ENCODE results near the gene GALNT18.

- TF ChIP-seq, protein P1, sequence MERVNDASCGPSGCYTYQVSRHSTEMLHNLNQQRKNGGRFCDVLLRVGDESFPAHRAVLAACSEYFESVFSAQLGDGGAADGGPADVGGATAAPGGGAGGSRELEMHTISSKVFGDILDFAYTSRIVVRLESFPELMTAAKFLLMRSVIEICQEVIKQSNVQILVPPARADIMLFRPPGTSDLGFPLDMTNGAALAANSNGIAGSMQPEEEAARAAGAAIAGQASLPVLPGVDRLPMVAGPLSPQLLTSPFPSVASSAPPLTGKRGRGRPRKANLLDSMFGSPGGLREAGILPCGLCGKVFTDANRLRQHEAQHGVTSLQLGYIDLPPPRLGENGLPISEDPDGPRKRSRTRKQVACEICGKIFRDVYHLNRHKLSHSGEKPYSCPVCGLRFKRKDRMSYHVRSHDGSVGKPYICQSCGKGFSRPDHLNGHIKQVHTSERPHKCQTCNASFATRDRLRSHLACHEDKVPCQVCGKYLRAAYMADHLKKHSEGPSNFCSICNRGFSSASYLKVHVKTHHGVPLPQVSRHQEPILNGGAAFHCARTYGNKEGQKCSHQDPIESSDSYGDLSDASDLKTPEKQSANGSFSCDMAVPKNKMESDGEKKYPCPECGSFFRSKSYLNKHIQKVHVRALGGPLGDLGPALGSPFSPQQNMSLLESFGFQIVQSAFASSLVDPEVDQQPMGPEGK (CRISPR knock-in tag; IDR thresholded peaks at IDR 0.05; ENCODE audit: borderline replicate concordance): no peak
- TF ChIP-seq ZC3H10 (CRISPR knock-in tag; IDR thresholded peaks at IDR 0.05) (no peak), ZFP30 (CRISPR knock-in tag; IDR thresholded peaks at IDR 0.05) (no peak), ZNF8 (CRISPR knock-in tag; IDR thresholded peaks at IDR 0.05) (no peak), CSRNP3 (CRISPR knock-in tag; IDR thresholded peaks at IDR 0.05) (no peak), RARB (CRISPR knock-in tag; IDR thresholded peaks at IDR 0.05) (no peak), CSDC2 (CRISPR knock-in tag; IDR thresholded peaks at IDR 0.05) (no peak)
Observed at GRCh38 chr11:11260903-11261302, 360.9 kb downstream of the GALNT18 start.

All from SK-N-SH treated with all-trans-retinoic acid at 6 μM for 48 hours (cell line).